ENCODE results near the gene KIAA1217.
A peak's percentile ranks its signal among the peaks of the same experiment; 100 is the strongest.

KIAA1217 gene

GRCh38 chr10:24502801-24503460 is 294.0 kb downstream of the KIAA1217 start:
- TF ChIP-seq CTCF (IDR thresholded peaks at IDR 0.05; ENCODE audit: borderline replicate concordance, insufficient read depth, low read depth, low read length) = no peak
- no peak overlapping the region for H3K4me3 ChIP-seq (ENCODE audit: low read depth, low read length)

- no peak overlapping the region for H3K4me3 ChIP-seq (ENCODE audit: low read depth, low read length)
- peak; percentile 58; the same call in 1 of the 2 replicates for TF ChIP-seq CTCF (IDR thresholded peaks at IDR 0.05; ENCODE audit: borderline replicate concordance, insufficient read depth, low read depth, low read length)
Measured at GRCh38 chr10:24503461-24504320, 294.8 kb downstream of the KIAA1217 start.

GRCh38 chr10:24505759-24506158 is 296.8 kb downstream of the KIAA1217 start:
- no peak for TF ChIP-seq CTCF (IDR thresholded peaks at IDR 0.05; ENCODE audit: borderline replicate concordance, insufficient read depth, low read depth, low read length)
- no peak overlapping the region for H3K4me3 ChIP-seq (ENCODE audit: low read depth, low read length)

GRCh38 chr10:24513155-24513554 is 304.2 kb downstream of the KIAA1217 start:
- no peak overlapping the region for H3K4me3 ChIP-seq (ENCODE audit: low read depth, low read length)
- TF ChIP-seq CTCF (IDR thresholded peaks at IDR 0.05; ENCODE audit: borderline replicate concordance, insufficient read depth, low read depth, low read length) = no peak

GRCh38 chr10:24515481-24515880 is 306.5 kb downstream of the KIAA1217 start:
- H3K4me3 ChIP-seq (ENCODE audit: low read depth, low read length) = no peak overlapping the region
- no peak for TF ChIP-seq CTCF (IDR thresholded peaks at IDR 0.05; ENCODE audit: borderline replicate concordance, insufficient read depth, low read depth, low read length)

GRCh38 chr10:24518411-24518810 is 309.5 kb downstream of the KIAA1217 start:
- H3K4me3 ChIP-seq (ENCODE audit: low read depth, low read length) = no peak overlapping the region
- no peak for TF ChIP-seq CTCF (IDR thresholded peaks at IDR 0.05; ENCODE audit: borderline replicate concordance, insufficient read depth, low read depth, low read length)

Measured in GM12875 (cell line).